Measurements from ENCODE around the gene PLXDC1.
A peak's percentile ranks its signal among the peaks of the same experiment; 100 is the strongest.
"Not testable (repeated sequence)": the region's sequence is repeated elsewhere in the genome, so short reads cannot be mapped to it uniquely, and the experiment has no call there.

Gene PLXDC1

GRCh38 chr17:39155654-39156053 is 4.2 kb upstream of the PLXDC1 start:
- DNase-seq (ENCODE audit: low read depth) = no peak

GRCh38 chr17:39153599-39154051 is 2.2 kb upstream of the PLXDC1 start:
- peak; percentile 78 for DNase-seq (ENCODE audit: low read depth)

GRCh38 chr17:39151943-39152818 is 744 bp upstream of the PLXDC1 start:
- DNase-seq (ENCODE audit: low read depth) = peak; percentile 26

- DNase-seq (ENCODE audit: low read depth) = no peak
Observed at GRCh38 chr17:39150795-39151149, 665 bp downstream of the PLXDC1 start.

GRCh38 chr17:39150104-39150634 is 1.3 kb downstream of the PLXDC1 start:
- no peak for DNase-seq (ENCODE audit: low read depth)

- DNase-seq (ENCODE audit: low read depth) = no peak
Observed at GRCh38 chr17:39147221-39148185, 3.9 kb downstream of the PLXDC1 start.

GRCh38 chr17:39146273-39146672 is 5.2 kb downstream of the PLXDC1 start:
- no peak for DNase-seq (ENCODE audit: low read depth)

GRCh38 chr17:39145143-39145542 is 6.3 kb downstream of the PLXDC1 start:
- DNase-seq (ENCODE audit: low read depth) = no peak

- no peak for DNase-seq (ENCODE audit: low read depth)
Observed at GRCh38 chr17:39144416-39144840, 7.0 kb downstream of the PLXDC1 start.

- DNase-seq (ENCODE audit: low read depth) = no peak
Observed at GRCh38 chr17:39143552-39144093, 7.8 kb downstream of the PLXDC1 start.

GRCh38 chr17:39141915-39142664 is 9.3 kb downstream of the PLXDC1 start:
- DNase-seq (ENCODE audit: low read depth) = no peak

GRCh38 chr17:39141294-39141693 is 10.1 kb downstream of the PLXDC1 start:
- DNase-seq (ENCODE audit: low read depth) = no peak

GRCh38 chr17:39139561-39139960 is 11.9 kb downstream of the PLXDC1 start:
- no peak for DNase-seq (ENCODE audit: low read depth)

GRCh38 chr17:39139161-39139511 is 12.3 kb downstream of the PLXDC1 start:
- no peak for DNase-seq (ENCODE audit: low read depth)

- DNase-seq (ENCODE audit: low read depth) = no peak
Observed at GRCh38 chr17:39138431-39139160, 12.8 kb downstream of the PLXDC1 start.

- no peak for DNase-seq (ENCODE audit: low read depth)
Observed at GRCh38 chr17:39134878-39135277, 16.6 kb downstream of the PLXDC1 start.

- DNase-seq (ENCODE audit: low read depth) = no peak
Observed at GRCh38 chr17:39132192-39132610, 19.2 kb downstream of the PLXDC1 start.

- no peak for DNase-seq (ENCODE audit: low read depth)
Observed at GRCh38 chr17:39131616-39132015, 19.8 kb downstream of the PLXDC1 start.

GRCh38 chr17:39130205-39130604 is 21.2 kb downstream of the PLXDC1 start:
- DNase-seq (ENCODE audit: low read depth) = no peak

- DNase-seq (ENCODE audit: low read depth) = not testable (repeated sequence)
Observed at GRCh38 chr17:39129544-39129943, 21.9 kb downstream of the PLXDC1 start.

- DNase-seq (ENCODE audit: low read depth) = no peak
Observed at GRCh38 chr17:39126436-39126835, 25.0 kb downstream of the PLXDC1 start.

Data from T-helper 22 cell (primary cell).